Stimulated activated CD8-positive, alpha-beta memory T cell treated with anti-CD3 and anti-CD28 coated beads, Interleukin-4, amount 100 ng/mL, for 24 hours (primary cell): Measurements from ENCODE around the gene KLHL12.

ENCODE experiments used
- DNase-seq: peaks from one replicate; pipeline ENCODE4 v3.0.0-alpha.2; 2020; ENCODE audit warnings: low read depth

The KLHL12 gene

GRCh38 chr1:202926581-202927491 lies at the start of gene KLHL12:
Gene KLHL12, minus strand, starts transcription at chr1:202927234. Its CDS starts 2,072 bp downstream, at chr1:202925162.
- peak; percentile 94 for DNase-seq

- no peak for DNase-seq
Measured at GRCh38 chr1:202976633-202977032, 49.6 kb upstream of the KLHL12 start.

- DNase-seq, result no peak
Measured at GRCh38 chr1:202974856-202975255, 47.8 kb upstream of the KLHL12 start.

GRCh38 chr1:202972046-202972445 lies 45.0 kb upstream of the KLHL12 start:
- DNase-seq, result no peak

- no peak for DNase-seq
Measured at GRCh38 chr1:202968895-202969295, 41.9 kb upstream of the KLHL12 start.

GRCh38 chr1:202968351-202968750 lies 41.3 kb upstream of the KLHL12 start:
- no peak for DNase-seq

- no peak for DNase-seq
Measured at GRCh38 chr1:202967684-202968281, 40.7 kb upstream of the KLHL12 start.

- DNase-seq, result no peak
Measured at GRCh38 chr1:202966006-202966898, 39.2 kb upstream of the KLHL12 start.

- DNase-seq, result no peak
Measured at GRCh38 chr1:202965422-202965821, 38.4 kb upstream of the KLHL12 start.

- no peak for DNase-seq
Measured at GRCh38 chr1:202964791-202965410, 37.9 kb upstream of the KLHL12 start.

GRCh38 chr1:202961220-202961880 lies 34.3 kb upstream of the KLHL12 start:
- DNase-seq, result no peak

GRCh38 chr1:202959276-202959620 lies 32.2 kb upstream of the KLHL12 start:
- no peak for DNase-seq

GRCh38 chr1:202958544-202959275 lies 31.7 kb upstream of the KLHL12 start:
- no peak for DNase-seq

- DNase-seq, result peak; percentile 89
Measured at GRCh38 chr1:202957733-202958543, 30.9 kb upstream of the KLHL12 start, which contains the start of gene ADIPOR1. Gene ADIPOR1, minus strand, starts transcription at chr1:202958312. Its CDS starts 7,242 bp downstream, at chr1:202951070.

- DNase-seq, result no peak
Measured at GRCh38 chr1:202956969-202957368, 29.9 kb upstream of the KLHL12 start.

- no peak for DNase-seq
Measured at GRCh38 chr1:202954057-202954745, 27.2 kb upstream of the KLHL12 start.

GRCh38 chr1:202953392-202953791 lies 26.4 kb upstream of the KLHL12 start:
- no peak for DNase-seq

GRCh38 chr1:202952818-202953217 lies 25.8 kb upstream of the KLHL12 start:
- DNase-seq, result no peak

- DNase-seq, result no peak
Measured at GRCh38 chr1:202952099-202952498, 25.1 kb upstream of the KLHL12 start.
